GM19468 (cell line): Measurements from ENCODE around the gene ZBTB12.

Experiments
- ATAC-seq: cut with Tn5 transposase; IDR thresholded peaks from one replicate; pipeline ENCODE4 v1.9.1; 2021; ENCODE audit warnings: mild to moderate bottlenecking, moderate library complexity, moderate number of reproducible peaks; ENCODE audit not compliant: unreplicated experiment; ENCODE audit errors: extremely low read depth

The ZBTB12 gene

DNA sequence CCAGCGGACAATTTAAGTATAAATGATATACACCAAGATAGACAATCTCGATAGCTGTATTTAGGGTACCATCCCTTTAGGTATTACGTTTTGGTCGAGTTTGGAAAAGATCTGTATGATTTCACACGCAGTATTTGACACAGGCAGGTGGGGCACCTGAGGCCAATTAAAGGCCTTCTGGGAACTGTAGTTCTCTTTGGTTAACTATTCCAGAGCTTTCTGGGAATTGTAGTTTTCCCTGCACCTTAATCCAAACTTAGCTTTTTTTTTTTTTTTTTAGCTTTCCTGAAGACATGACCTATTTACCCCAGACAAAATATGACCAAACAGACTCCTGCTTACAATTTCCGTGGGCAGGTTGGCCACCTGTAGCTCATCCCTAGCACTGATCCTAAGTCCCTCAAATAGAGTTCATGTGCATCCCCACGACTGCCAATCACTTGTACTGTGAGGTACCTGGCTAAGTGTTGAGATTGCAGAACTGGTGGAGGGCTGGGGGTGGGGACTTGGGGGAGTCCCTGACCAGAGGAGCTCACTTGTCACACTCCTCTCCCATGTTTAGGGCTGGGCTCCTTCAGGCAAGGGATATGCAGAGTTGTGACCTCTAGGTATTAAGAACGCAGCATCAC, 3.4 kb downstream of the ZBTB12 start:
- no peak for ATAC-seq

GRCh38 chr6:31897612-31898382, 4.1 kb downstream of the ZBTB12 start, which contains the start of gene EHMT2:
EHMT2 (minus strand) TSS chr6:31897698; CDS start chr6:31897677, 21 bp downstream.
- no peak for ATAC-seq

DNA sequence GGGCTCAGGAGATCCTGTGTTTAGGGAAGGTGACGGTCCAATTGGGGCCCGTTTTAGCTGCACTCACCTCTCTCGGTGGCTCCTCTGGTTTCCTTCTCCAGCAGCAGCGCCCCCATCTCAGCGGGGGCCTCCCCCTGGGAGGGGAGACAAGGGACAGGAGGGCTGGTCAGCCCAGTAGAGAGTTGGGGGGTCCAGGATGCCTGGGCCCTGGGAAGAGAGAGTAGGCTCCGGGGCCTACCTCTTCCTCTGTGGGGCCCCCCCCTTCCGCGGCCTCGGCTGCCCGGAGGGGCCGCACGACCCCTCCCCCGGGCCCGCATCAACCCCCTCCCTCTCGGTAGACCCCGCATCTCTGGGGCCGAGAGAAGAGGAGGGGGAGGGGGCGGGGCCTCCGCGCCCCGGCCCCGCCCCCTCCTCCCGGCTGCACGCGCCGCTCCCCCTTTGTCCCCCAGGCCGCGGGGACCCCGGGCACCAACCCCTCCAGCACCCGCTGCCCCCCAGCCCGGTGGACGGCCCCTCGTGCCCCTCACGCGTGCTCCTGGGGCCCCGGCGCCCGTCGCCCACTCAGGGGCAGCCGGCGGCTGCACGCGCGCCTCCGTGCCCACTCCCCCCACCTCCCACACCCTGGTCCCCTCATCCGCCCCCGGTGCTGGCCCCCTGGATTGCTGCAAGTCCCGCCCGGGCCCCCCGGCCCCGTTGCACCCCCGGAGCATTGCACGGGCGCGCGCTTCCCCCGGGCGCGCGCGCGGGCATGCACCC, 4.9 kb downstream of the ZBTB12 start:
- ATAC-seq: no peak

- no peak for ATAC-seq
These were observed 5.4 kb downstream of the ZBTB12 start for GRCh38 chr6:31896493-31896855.

- no peak for ATAC-seq
These were observed 9.1 kb downstream of the ZBTB12 start for GRCh38 chr6:31892821-31893220.

GRCh38 chr6:31889331-31889972, 12.4 kb downstream of the ZBTB12 start:
- ATAC-seq: no peak

DNA sequence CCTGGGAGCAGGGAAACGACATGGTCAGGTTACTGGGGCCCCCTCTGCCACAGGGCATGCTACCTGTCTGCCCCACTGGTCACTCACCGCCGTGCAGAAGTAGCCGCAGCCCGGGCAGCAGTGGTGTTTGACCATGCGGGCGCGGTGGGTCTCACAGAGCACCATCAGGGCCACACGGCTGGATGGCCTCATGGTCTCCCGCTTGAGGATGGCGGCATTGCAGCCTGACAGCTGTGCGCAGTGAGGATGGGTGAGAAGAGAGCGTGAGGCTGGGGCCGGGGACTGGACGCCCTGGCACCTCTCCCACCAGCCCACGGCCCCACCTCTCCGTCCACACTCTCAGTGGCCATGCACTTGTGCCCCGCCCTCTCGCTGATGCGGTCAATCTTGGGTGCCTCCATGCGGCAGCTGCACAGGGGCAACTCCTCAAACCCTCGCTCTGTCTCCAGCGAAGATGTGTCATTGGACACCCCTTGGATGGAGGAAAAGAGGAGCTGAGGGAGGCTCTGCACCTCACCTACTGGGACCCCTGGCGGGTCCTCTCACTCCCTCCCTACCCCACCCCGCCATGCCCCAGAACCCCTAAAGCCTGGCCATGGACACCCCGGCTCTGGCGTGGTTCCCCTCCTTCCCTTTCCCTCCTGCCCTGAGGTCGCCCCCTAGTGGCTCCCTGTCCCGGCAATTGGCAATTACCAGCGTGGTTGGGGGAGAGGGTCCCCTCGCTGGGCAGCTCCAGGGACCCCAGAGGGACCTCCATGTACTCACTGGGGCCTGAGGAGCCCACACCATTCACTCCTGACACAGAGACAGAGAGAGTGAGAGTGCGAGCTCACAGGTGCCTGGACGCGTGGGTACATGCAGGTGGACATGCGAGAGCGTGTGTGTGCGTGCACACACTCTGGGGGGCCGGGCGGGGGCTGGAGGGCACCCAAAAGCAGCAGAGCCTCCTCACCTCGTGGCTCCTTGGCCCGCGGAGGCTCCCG, 13.3 kb downstream of the ZBTB12 start:
- no peak for ATAC-seq

DNA sequence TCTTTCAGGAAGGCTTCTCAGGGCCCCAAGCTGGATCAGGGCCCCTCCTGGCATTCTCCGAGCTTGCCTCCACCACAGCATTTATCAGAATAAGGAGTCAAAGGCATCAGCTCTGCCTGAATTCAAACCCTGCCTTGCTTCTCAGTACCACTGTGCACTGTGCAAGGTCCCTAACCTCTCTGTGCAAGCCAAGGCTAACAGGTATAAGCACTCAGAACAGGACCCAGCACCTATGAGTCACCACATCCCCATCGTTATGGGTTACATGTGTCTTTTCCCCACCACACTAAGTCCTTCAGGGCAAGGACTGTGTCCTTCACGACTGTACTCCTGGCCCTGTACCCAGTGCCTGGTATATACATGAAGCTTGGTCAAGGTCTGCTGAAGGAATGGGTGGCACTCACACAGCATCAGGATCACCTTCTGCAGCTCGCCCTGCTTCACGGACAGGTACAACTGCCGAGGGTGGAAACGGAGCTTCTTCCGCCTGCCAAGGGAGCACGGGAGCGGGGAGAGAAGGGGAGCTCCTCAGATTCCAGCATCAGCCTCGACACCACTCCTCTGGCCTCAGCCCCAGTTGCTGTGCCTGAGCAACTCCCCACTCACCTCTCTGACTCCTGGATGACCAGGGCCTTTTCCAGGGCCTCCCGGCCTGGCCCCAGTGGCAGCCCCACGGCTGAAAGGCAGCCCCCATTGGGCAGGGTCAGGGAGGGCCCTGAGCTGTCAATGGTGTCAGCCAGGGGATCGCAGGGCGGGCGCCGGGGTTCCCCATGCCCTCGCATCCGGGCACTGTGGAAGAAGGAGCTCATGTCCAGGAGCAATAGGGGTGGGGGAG, 14.5 kb downstream of the ZBTB12 start:
- ATAC-seq: no peak

GRCh38 chr6:31886541-31886991, 15.3 kb downstream of the ZBTB12 start:
- no peak for ATAC-seq

- no peak for ATAC-seq
These were observed 17.3 kb downstream of the ZBTB12 start for GRCh38 chr6:31884528-31885035.

DNA sequence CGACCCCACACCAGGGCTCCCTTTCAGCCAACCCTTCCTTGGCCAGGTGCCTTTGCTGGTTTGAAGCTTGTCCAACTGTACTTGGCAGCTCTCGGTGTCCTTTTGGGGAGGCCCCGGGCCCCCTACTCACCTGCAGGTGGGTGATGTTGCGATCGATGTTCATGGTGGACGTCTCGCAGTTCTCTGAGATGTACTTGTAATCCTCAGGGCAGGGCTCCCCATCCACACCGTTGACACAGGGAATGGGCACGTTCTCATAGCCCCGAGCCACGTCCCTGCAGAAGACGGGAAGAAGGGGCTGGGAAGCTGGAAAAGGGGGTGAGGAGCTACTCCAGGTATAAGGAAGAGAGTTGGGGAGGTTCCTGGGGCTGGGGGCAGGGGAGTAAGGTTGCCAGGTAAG, 18.2 kb downstream of the ZBTB12 start:
- no peak for ATAC-seq

DNA sequence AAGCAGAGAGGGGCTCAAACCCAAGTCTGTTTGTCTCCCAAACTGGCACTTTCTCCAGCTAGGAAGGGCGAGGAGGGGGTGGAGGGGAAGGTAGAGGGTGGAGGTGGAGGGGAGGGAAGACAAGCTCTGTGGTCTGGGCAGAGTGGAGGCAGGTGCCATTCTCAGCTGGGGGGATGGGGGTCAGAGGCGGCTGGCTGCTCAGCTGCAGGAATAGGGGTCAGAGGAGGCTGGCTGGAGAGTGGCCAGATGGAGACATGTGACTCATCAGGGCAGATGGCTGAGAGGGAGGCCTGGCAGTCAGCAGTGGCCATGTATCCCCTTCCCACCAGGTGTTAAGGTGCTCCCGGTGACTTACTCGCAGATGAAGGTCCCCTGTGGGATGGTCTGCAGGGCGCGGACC, 19.5 kb downstream of the ZBTB12 start:
- ATAC-seq: no peak

DNA sequence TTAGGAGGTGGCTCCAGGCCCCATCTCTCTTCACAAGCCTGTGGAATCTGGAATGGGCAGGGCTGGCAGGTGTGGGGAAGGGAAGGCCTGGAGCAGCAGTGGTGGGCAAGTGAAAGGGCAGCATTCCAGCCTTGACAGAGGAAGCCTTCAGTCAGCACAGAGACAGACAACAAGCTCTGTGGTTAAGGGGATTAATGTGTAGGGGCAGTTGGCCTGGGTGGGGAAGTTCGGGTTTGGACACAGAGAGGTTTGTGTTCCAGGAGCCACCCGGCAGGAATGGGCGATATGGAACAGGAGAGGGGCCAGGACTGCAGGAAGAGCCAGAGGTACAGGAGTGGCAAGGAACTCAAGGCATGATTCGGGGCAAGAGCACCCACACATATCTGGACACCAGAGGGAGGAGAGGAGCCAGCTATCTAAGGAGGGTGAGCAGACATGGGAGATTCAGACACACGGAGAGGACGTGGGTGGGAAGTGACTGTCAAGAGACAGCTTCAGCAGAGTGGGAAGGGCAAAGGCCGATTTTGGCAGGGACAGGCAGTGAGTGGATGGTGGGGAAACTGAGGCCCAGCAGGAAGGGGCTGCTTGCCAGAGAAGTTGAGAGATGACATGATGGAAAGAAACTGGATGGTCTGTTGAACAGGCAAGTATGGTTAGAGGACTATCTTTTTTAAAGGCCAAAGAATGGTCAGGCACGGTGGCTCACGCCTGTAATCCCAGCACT, 20.6 kb downstream of the ZBTB12 start:
- ATAC-seq: no peak

DNA sequence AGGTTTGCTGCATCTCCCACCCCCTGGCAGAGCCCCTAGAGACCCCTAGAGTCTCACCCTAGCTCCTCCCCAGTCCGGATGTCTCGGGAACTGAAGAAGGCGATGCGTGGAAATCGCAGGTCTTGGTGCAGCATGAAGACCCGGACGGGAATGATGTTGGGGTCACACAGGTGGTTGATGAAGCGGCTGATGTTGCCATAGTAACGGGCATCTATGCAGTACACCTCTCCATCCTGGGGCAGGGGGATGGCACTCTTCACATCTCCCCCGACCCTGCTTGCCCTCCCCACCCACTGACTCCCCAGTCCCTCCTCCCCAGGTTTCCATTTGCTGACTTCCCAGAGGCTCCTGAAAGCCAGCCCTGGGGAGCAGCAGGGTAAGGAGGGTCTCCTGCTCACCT, 21.3 kb downstream of the ZBTB12 start:
- no peak for ATAC-seq

GRCh38 chr6:31879901-31880300, 22.0 kb downstream of the ZBTB12 start:
- no peak for ATAC-seq

- ATAC-seq: no peak
These were observed 22.7 kb downstream of the ZBTB12 start for GRCh38 chr6:31879143-31879542.

DNA sequence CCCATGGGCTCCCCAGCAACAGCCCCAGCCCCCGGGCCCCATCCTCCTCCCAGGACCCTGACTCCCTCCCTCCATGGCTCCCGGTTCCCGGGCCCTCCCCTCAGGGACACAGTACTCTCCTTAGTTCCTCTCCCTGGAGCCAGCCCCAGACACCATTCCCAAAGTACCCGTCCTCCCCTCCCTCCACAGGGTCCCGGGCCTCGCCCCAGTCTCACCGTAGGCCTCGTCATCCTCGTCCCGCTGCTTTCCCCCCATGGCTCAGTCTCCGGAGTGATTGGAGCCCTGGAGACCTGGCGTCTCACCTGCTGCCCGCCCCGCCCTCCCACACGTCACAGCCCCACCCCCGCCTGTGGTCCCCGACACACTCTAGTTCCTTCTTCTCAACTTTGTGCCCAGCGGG, 23.2 kb downstream of the ZBTB12 start, which contains the start of gene SLC44A4:
TSS of gene SLC44A4 (minus strand) at position 272 of the 400 bp plus-strand sequence. CDS start at position 255, 17 bp downstream.
- ATAC-seq: no peak

DNA sequence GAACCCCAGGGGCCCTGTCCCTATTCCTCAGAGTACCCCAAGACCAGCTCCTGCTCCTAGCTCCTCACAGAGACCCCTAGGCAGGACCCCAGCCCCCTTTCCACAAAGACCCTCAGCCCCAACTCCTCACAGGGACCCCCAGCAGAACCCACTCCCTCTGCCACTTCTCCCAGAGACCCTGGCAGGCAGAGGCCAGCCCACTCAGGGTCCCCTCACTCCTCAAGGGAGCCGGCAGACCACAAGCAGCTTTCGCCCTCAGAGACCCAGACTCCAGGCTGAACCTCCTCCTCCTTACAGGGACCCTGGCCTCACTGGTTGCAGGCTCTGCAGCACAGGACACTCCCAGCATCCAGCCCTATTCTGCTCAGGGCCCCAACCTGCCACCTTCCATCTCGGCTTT, 23.7 kb downstream of the ZBTB12 start:
- no peak for ATAC-seq
